Stimulated activated naive CD8-positive, alpha-beta T cell treated with anti-CD3 and anti-CD28 coated beads, Interleukin-15, amount 100 ng/mL, for 72 hours (primary cell): ENCODE data around the gene MBP.

ENCODE experiments used
- ATAC-seq: fragments of 150-1000 bp; cut with Tn5 transposase; 2 replicates; pipeline ENCODE4 v1.10.0; 2021; ENCODE audit warnings: mild to moderate bottlenecking, moderate library complexity
- DNase-seq, 2 donors: peaks; one replicate each; pipeline ENCODE4 v3.0.0; 2021 to 2022
- H3K27ac Mint-ChIP-seq, 2 donors: one replicate each; pipeline ENCODE4 v1.8.0; 2022; ENCODE audit warnings: mild to moderate bottlenecking in 2 of 2, mixed read lengths in 2 of 2, moderate library complexity in 2 of 2
- H3K27me3 Mint-ChIP-seq: one replicate; pipeline ENCODE4 v1.8.0; 2022; ENCODE audit warnings: mixed read lengths
- H3K4me1 Mint-ChIP-seq: one replicate; pipeline ENCODE4 v1.8.0; 2022; ENCODE audit warnings: mild to moderate bottlenecking, mixed read lengths
- H3K4me3 Mint-ChIP-seq, 2 donors: one replicate each; pipeline ENCODE4 v1.8.0; 2022; ENCODE audit warnings: mild to moderate bottlenecking in 2 of 2, mixed read lengths in 2 of 2, moderate library complexity in 1 of 2
- H3K9me3 Mint-ChIP-seq, 2 donors: one replicate each; pipeline ENCODE4 v1.8.0; 2022; ENCODE audit warnings: mixed read lengths in 2 of 2

MBP gene

DNA sequence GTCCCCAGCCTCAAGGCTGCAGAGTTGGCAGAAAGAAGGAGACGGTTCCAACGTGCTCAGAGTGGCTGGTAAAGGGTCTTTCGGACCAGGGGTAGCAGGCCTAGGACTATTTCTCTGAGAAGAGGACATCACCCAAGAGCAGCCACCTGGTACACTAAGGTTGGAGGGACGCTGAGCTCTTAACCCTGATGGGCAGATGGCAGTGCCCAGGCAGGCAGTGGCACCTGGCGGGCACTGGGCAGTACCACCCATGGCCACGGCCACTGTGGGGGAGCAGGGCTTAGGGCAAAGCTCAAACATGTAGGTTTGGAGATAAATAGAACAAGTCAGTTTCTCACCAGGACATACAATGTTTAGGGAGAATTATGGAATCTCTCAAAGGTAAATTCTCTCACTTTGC is 53.5 kb downstream of the MBP start:
- peak; percentile 50 for ATAC-seq
- peak overlapping the region in 1 of 2 donors; percentile 67 for H3K27ac Mint-ChIP-seq

DNA sequence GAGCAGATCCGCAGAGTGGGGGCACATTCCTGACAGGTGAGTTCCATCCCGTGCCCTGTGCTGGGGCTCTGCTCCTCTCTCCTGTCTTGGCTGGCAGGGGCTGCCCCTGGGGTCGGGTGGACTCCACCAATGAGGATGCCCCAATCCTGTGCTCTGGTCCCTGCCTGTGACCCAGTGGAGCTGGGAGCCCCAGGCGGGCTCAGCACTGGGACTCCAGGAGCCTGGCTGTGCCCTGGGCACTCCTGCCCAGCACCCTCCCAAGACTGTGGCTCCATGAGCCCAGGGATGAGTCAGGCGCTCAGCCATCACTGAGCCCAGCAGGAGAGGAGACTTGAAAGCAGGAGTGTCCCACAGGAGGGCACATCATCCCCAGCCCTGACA is 53.9 kb downstream of the MBP start:
- peak overlapping the region in 1 of 2 donors; percentile 19 for H3K27ac Mint-ChIP-seq
- no peak for DNase-seq
- H3K9me3 Mint-ChIP-seq = no peaks in the 10 kb centered on the region
- no peak overlapping the region for H3K4me3 Mint-ChIP-seq
- ATAC-seq = no peak
- no peaks in the 10 kb centered on the region for H3K27me3 Mint-ChIP-seq
- H3K4me1 Mint-ChIP-seq = peaks cover 85% of the 10 kb centered on the region

More for the DNA sequence above, 53.5 kb downstream of the MBP start:
- no peak overlapping the region for H3K4me3 Mint-ChIP-seq
- peaks cover 85% of the 10 kb centered on the region for H3K4me1 Mint-ChIP-seq
- no peak for DNase-seq
- no peaks in the 10 kb centered on the region for H3K27me3 Mint-ChIP-seq
- no peaks in the 10 kb centered on the region for H3K9me3 Mint-ChIP-seq

DNA sequence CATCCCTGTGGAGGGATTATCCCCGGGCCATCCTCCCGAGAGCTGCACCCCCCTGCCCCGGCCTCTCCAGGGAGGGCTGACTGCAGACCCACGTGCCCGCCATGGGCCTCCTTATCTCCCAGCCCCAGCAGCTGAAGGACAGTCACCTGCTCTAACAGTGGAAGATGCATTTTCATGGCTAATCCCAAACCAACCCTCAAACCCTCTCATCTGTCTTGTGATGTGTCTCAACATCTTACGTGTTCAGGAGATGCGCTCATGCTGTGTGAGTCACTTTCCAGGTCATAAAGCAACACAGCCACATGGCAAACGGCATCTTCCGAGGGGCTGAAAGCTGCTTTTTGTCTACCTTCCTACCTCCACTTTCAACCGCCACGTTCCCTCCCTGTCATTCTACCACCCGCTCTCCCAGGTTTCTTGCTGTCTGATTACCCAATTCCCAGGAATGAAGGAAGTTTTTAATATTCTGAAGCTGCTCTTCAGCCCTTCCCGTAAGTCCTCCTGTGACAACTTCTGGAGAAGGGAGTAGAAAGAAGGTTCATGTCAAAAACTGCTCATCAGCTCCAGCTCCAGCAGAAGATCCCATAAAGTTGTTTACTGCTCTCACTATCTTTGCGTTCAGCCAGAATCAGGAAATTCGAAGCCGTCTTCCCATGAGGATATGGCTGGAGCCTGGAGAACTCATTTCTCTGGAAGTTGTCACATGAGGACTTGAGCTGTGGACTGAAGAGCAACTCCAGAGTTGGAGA is 54.5 kb downstream of the MBP start:
- Mint-ChIP-seq H3K4me3 (no peak overlapping the region), H3K27me3 (no peaks in the 10 kb centered on the region), H3K27ac (no peak overlapping the region), H3K4me1 (peaks cover 84% of the 10 kb centered on the region), H3K9me3 (no peaks in the 10 kb centered on the region)
- no peak for ATAC-seq
- DNase-seq = no peak

DNA sequence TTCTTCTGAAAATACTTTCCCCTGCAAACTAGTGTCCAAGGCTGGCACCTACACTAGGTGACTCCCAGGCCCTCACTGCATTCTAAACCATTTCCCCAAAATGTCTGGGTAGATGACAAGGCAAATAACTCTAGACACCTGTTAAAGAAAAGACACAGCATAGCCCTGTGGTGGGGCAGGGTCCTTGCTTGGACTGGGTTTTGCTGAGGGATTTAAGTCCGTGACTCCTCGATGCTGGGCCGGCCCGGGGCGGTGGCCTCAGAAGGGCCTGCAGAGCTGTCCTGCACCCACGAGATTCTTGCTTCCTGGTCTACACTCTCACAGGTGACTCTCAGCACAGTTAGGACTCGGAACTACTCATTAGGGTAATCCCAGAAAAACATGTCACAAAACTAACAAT is 55.2 kb downstream of the MBP start:
- DNase-seq = no peak
- H3K4me1 Mint-ChIP-seq = peaks cover 82% of the 10 kb centered on the region
- no peak overlapping the region for H3K4me3 Mint-ChIP-seq
- H3K27ac Mint-ChIP-seq = peak overlapping the region in 1 of 2 donors; percentile 50
- no peak for ATAC-seq
- H3K9me3 Mint-ChIP-seq = no peaks in the 10 kb centered on the region
- H3K27me3 Mint-ChIP-seq = no peaks in the 10 kb centered on the region

DNA sequence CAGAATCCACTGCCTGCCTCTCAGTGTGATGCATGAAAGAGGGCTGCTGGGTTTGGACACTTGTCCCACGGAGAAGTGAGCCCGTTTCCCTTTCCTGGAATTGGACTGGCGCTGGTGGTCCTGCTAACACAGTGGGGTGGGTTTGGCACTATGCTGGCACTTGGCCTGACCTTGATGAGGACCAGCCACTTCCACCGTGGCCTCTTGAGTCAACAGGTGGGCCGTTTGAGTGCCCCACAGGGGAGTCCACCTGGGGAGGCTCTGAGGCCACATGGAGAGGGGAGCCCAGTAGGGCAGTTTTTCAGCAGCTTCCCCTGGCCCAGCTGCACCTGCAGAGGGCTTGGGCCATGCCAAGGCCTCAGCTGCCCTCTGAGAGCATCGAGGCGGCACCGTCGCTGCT is 56.5 kb downstream of the MBP start:
- DNase-seq (no peak), ATAC-seq (no peak)
- Mint-ChIP-seq H3K9me3 (no peaks in the 10 kb centered on the region), H3K4me3 (no peak overlapping the region), H3K4me1 (peaks cover 82% of the 10 kb centered on the region), H3K27ac (no peak overlapping the region), H3K27me3 (no peaks in the 10 kb centered on the region)

DNA sequence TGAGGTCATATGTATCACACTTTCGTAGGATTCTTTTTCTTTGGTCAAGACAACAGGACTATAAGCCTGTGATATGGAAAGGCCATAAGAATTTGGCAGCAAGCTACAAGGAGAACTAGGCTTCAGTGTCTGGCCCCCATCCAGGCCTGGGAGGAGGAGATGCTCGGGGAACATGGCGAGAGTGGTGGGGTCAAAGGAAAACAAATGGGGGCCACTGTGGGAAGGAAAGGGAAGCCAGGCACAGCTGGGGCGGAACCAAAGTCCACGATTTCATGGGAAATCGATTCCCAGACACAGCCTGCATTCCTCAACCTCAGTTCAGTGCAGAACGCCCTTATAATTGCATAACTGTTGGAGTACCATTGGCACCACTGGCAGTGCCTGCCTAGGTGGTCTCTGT is 58.2 kb downstream of the MBP start:
- Mint-ChIP-seq H3K9me3 (no peaks in the 10 kb centered on the region), H3K27ac (peak overlapping the region; percentile 60 to 91), H3K4me3 (no peak overlapping the region), H3K27me3 (no peaks in the 10 kb centered on the region), H3K4me1 (peaks cover 83% of the 10 kb centered on the region)
- no peak for ATAC-seq
- no peak for DNase-seq

DNA sequence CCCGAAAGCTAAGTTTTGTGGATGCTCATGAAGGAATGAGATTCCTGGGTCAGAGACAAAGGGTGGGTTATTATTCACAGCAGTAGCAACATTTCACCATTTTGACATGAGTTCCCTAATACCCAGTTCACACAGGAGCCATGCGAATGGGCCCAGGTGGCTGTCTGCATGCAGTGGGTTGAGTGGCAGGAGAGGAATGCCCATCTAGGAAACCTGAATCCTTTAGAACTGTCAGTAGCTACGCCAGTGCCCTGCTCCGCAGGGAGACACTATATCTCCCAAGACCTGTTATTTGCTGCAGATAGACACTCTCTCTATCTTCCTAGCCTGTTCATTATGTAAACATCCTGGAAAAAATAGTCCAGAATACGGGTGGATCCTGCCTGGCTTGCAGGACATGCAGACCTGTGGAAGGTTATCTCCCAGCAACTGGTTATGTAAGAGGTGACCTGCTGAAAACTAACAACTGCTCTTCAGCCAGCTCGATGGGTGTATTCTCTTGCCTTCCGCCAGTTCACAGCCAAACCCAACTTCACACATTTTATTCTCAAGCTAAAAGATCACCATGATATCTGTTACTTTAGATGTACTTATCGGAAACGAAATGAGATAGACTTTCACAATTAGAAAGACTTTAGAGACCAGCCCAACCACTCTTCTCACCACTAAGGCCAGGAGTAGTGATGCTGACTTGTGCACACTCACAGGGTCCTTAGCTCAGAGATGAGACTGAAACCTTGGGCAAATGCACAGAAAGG is 59.1 kb downstream of the MBP start:
- ATAC-seq (peak; percentile 68), DNase-seq (no peak)
- Mint-ChIP-seq H3K27ac (no peak overlapping the region), H3K27me3 (no peaks in the 10 kb centered on the region), H3K9me3 (no peaks in the 10 kb centered on the region), H3K4me3 (no peak overlapping the region), H3K4me1 (peaks cover 84% of the 10 kb centered on the region)

DNA sequence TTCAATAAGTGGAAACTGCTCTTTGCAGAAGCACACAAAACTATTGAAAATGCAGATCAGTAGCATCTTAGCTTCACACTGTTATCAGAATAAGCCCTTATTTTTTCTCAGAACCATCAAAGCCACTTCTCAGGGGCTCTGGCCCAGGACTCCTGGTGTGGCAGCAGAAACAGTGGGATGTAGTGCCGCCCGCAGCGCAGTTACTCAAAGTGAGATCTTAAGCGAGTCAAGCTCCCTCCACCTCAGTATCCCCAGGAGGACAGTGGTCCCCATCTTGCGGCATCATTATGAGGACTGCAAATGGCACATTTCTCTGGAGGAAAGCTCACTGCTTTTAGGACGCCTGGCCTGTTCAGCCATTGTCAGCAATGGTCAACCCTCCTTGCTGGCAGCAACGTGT is 60.0 kb downstream of the MBP start:
- H3K27me3 Mint-ChIP-seq = no peaks in the 10 kb centered on the region
- no peaks in the 10 kb centered on the region for H3K9me3 Mint-ChIP-seq
- H3K4me3 Mint-ChIP-seq = no peak overlapping the region
- H3K27ac Mint-ChIP-seq = peak overlapping the region in 1 of 2 donors; percentile 40
- peaks cover 84% of the 10 kb centered on the region for H3K4me1 Mint-ChIP-seq
- DNase-seq = no peak
- ATAC-seq = no peak

DNA sequence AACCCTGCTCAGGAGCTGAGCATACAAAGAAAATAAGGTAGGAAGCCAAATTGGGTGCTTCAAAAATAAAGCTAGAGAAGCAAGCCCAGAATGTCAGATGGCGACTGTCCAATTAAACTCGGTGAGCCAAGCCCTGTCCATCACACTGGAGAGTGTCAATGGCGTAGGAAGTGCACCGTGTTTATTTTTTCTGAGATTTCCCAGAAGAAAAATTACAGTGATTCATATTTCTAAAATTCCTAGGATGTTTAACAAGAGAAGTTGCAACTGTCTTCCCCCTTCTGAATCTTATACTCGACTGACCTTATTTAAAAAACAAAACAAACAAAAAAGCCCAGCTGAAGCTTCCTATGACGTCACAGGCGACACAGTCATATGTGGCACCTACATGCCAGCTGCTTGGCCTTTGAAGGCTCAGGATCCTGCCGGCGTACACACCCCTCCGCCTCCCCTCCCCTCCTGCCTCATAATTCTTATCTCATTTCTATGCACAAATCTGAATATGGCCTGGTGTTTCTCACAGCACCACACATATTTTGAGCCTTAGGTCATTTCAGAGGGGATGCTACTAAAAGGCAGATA is 60.8 kb downstream of the MBP start:
- Mint-ChIP-seq H3K4me1 (peaks cover 88% of the 10 kb centered on the region), H3K27me3 (no peaks in the 10 kb centered on the region), H3K4me3 (peak overlapping the region in 1 of 2 donors; percentile 10), H3K27ac (peak overlapping the region; percentile 40 to 60), H3K9me3 (no peaks in the 10 kb centered on the region)
- peak; percentile 46 for ATAC-seq
- DNase-seq = peak in 1 of 2 donors; percentile 47

DNA sequence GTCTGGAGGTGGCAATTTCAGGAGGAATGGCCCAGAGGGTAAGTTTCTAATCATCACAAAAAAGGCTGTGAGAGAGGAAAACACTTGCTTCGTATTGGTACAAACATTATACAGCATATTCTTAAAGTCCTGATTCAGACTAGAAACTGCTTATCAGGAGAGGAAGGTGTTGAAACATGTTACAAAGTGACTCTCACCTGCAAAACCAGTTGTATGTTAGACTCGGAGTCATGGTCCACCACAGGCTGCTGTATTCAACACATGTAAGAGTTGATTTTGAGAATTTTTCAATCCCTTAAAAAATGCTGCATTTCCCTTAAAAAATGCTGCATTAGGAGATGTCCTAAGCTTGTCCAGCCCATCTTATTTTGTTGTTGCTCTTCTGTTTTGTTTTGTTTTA is 61.5 kb downstream of the MBP start:
- DNase-seq (no peak), ATAC-seq (no peak)
- Mint-ChIP-seq H3K4me3 (no peak overlapping the region), H3K9me3 (no peaks in the 10 kb centered on the region), H3K4me1 (peaks cover 90% of the 10 kb centered on the region), H3K27ac (peak overlapping the region; percentile 60 to 81), H3K27me3 (no peaks in the 10 kb centered on the region)

DNA sequence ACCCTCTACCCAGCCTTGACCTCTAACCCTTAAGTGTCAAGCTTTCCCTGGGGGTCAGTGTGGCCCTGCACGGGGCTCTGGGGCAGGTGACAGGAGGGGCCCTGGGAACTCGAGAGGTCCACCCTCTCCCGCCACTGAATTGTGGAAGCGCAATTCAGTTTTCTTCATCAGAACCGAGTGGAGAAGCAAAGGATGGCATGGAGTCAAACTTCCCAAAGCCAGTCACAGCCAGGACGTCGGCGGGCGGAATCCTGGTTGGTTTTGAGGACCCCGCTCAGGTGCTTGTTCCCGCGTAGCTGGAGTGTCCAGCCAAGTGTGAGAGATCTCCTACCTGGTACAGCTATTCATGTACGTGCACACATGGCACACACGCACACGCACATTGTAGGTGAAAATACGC is 62.0 kb downstream of the MBP start:
- DNase-seq = no peak
- Mint-ChIP-seq H3K27ac (no peak overlapping the region), H3K9me3 (no peaks in the 10 kb centered on the region), H3K4me3 (no peak overlapping the region), H3K4me1 (peaks cover 94% of the 10 kb centered on the region), H3K27me3 (no peaks in the 10 kb centered on the region)
- ATAC-seq = no peak

DNA sequence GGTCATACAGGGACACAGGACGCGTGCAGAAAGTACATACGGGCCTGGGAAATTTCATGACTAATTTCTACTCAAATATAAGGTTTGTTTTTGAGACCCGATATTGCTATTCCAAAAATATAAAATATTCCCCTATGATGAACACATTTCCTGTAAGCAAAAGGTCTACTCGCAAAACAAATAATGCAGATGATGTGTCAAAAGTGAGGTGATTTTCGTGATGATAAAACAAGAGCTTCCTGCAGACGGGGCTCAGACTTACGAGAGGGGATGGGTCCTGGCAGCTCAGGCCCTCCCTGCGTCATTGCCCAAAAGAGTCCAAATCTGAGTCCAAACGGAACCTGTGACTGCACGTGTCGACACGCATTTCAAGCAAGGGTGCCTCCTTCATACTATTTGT is 62.7 kb downstream of the MBP start:
- Mint-ChIP-seq H3K9me3 (no peaks in the 10 kb centered on the region), H3K27me3 (no peaks in the 10 kb centered on the region), H3K27ac (peak overlapping the region; percentile 48 to 52), H3K4me3 (peak overlapping the region in 1 of 2 donors; percentile 36), H3K4me1 (peaks cover 95% of the 10 kb centered on the region)
- DNase-seq (no peak), ATAC-seq (no peak)

DNA sequence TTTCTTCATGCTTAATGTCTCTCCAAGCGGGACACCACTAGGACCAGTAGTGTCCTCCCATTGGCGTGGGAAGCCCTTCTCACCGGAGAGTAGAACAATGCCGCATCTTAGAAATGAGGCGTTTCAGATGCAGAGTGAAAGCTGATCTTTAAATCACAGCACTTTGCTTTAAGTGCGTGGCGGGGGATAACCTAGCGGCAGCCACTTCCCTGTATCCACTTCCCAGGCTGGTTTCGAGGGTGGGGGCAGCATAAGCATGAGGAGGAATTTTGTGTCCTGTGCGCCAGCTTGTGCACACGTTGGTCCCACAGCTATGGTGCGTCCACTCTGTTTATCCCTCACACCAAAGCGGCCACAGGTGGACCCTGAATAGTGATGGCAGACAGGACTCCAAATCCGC is 63.1 kb downstream of the MBP start:
- H3K27me3 Mint-ChIP-seq = no peaks in the 10 kb centered on the region
- DNase-seq = no peak
- H3K9me3 Mint-ChIP-seq = no peaks in the 10 kb centered on the region
- H3K4me3 Mint-ChIP-seq = peak overlapping the region in 1 of 2 donors; percentile 36
- ATAC-seq = no peak
- peaks cover 97% of the 10 kb centered on the region for H3K4me1 Mint-ChIP-seq
- peak overlapping the region in 1 of 2 donors; percentile 52 for H3K27ac Mint-ChIP-seq

DNA sequence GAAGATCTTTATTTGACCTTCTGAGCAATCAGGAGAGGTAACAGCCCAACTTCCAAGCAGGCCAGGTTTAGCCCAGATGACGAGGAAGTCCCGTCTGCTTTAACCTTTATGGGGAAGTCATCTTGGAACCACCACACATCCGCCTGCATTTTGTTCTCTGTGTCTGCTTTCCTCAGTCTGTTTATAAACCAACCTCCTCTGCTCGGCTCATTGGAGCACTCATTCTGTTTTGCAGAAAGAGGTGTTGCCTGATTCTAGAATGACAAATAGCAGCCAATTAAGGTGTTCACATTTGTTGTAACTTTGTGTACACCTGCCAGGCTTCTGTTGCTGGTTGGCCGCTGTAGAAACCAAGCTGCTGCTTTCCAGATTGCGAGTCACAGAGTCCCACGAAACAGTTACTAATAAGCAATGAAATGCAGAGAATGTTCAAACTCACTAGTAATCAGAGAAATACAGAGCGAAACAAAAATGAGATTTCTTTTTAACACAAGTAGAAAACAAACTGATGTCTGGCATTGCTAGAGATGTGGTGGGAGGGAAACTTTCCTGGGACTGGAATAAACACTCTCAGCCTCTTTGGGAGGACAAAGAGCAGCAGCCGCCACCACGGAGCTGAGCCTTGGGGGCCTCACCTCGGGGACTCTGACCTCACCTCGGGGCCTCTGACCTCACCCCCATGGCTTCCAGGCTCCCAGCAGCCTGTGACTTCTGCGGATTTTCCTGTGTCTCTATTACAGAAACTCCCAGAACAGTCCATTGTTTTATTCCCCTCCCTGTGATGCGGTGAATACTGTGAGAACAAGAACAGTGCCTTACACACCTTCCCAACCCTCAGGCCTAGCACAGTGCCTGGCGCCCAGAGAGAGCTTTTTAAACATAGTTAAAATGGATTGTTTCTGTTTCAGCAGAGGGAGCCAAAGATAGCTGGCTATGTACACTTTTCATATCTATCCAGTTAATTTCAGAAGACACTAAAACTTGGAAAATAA is 64.0 kb downstream of the MBP start:
- Mint-ChIP-seq H3K27me3 (no peaks in the 10 kb centered on the region), H3K9me3 (no peaks in the 10 kb centered on the region), H3K27ac (peak overlapping the region; percentile 89 to 94), H3K4me3 (peak overlapping the region; percentile 78 to 79), H3K4me1 (peaks cover 97% of the 10 kb centered on the region)
- DNase-seq (peak in 1 of 2 donors; percentile 36), ATAC-seq (peak; percentile 26)
